ENCODE data around the gene UBE4A.

GRCh38 chr11:118321386-118322082, 37.9 kb upstream of the UBE4A start:
- TF ChIP-seq CTCF (IDR thresholded peaks at IDR 0.05) (no peak), POLR2AphosphoS5 (IDR thresholded peaks at IDR 0.05; ENCODE audit: low read depth, low read length) (no peak), SIN3A (IDR thresholded peaks at IDR 0.05; ENCODE audit: borderline replicate concordance, insufficient read depth, low read depth, low read length) (no peak), REST (IDR thresholded peaks at IDR 0.05; ENCODE audit: insufficient read depth in 1 of 2, low read depth in 2 of 2, low read length in 1 of 2) (no peak)

Data from Panc1 (cell line).